ENCODE results near the gene KAZN. TPM values are rescaled to one million over a fixed set of nuclear protein-coding genes. Genes with fewer than 3 reads are reported as not detected.
A peak's percentile ranks its signal among the peaks of the same experiment; 100 is the strongest.
"Not testable (repeated sequence)": the region's sequence is repeated elsewhere in the genome, so short reads cannot be mapped to it uniquely, and the experiment has no call there.

KAZN gene
- total and polyA plus RNA-seq, 4 donors, result 17.8 to 54.0 (median 38.4) TPM

GRCh38 chr1:15130607-15131006 lies 532.1 kb downstream of the KAZN start:
- Histone ChIP-seq H3K36me3 (ENCODE audit: control insufficient read depth, insufficient read depth, low read length) (no peaks in the 10 kb centered on the region), H3K4me3 (ENCODE audit: low read depth, low read length) (no peak overlapping the region), H3K27ac (ENCODE audit: low read depth, low read length) (no peak overlapping the region), H3K4me1 (ENCODE audit: control insufficient read depth, insufficient read depth, low read length) (peaks cover 5% of the 10 kb centered on the region), H3K9me3 (ENCODE audit: control insufficient read depth, insufficient read depth, low read length) (peaks cover 2% of the 10 kb centered on the region), H3K27me3 (ENCODE audit: control insufficient read depth, insufficient read depth, low read length) (no peaks in the 10 kb centered on the region)
- WGBS (ENCODE audit: insufficient coverage), result 88% methylated on average over 3 of the region's 3 CpGs
- DNase-seq (ENCODE audit: low read depth in 4 of 6, low spot score in 6 of 6), result no peak

- H3K4me3 ChIP-seq (ENCODE audit: low read depth, low read length), result no peak overlapping the region
- H3K4me1 ChIP-seq (ENCODE audit: control insufficient read depth, insufficient read depth, low read length), result peaks cover 5% of the 10 kb centered on the region
- H3K27ac ChIP-seq (ENCODE audit: low read depth, low read length), result no peak overlapping the region
- H3K27me3 ChIP-seq (ENCODE audit: control insufficient read depth, insufficient read depth, low read length), result no peaks in the 10 kb centered on the region
- no peak for DNase-seq (ENCODE audit: low read depth in 4 of 6, low spot score in 6 of 6)
- 82% methylated on average over 2 of the region's 2 CpGs for WGBS (ENCODE audit: insufficient coverage)
- H3K36me3 ChIP-seq (ENCODE audit: control insufficient read depth, insufficient read depth, low read length), result no peaks in the 10 kb centered on the region
- H3K9me3 ChIP-seq (ENCODE audit: control insufficient read depth, insufficient read depth, low read length), result peaks cover 2% of the 10 kb centered on the region
Measured at GRCh38 chr1:15132965-15133364, 534.5 kb downstream of the KAZN start.

- WGBS (ENCODE audit: insufficient coverage), result 83% methylated on average over 2 of the region's 2 CpGs
- DNase-seq (ENCODE audit: low read depth in 4 of 6, low spot score in 6 of 6), result no peak
- H3K36me3 ChIP-seq (ENCODE audit: control insufficient read depth, insufficient read depth, low read length), result no peaks in the 10 kb centered on the region
- H3K27ac ChIP-seq (ENCODE audit: low read depth, low read length), result no peak overlapping the region
- no peak overlapping the region for H3K4me3 ChIP-seq (ENCODE audit: low read depth, low read length)
- no peaks in the 10 kb centered on the region for H3K27me3 ChIP-seq (ENCODE audit: control insufficient read depth, insufficient read depth, low read length)
- no peaks in the 10 kb centered on the region for H3K4me1 ChIP-seq (ENCODE audit: control insufficient read depth, insufficient read depth, low read length)
- peaks cover 2% of the 10 kb centered on the region for H3K9me3 ChIP-seq (ENCODE audit: control insufficient read depth, insufficient read depth, low read length)
Measured at GRCh38 chr1:15134285-15134684, 535.8 kb downstream of the KAZN start.

GRCh38 chr1:15135604-15136003 lies 537.1 kb downstream of the KAZN start:
- H3K27me3 ChIP-seq (ENCODE audit: control insufficient read depth, insufficient read depth, low read length); H3K9me3 ChIP-seq (ENCODE audit: control insufficient read depth, insufficient read depth, low read length); H3K4me1 ChIP-seq (ENCODE audit: control insufficient read depth, insufficient read depth, low read length); H3K27ac ChIP-seq (ENCODE audit: low read depth, low read length); DNase-seq (ENCODE audit: low read depth in 4 of 6, low spot score in 6 of 6); H3K36me3 ChIP-seq (ENCODE audit: control insufficient read depth, insufficient read depth, low read length); H3K4me3 ChIP-seq (ENCODE audit: low read depth, low read length): not testable (repeated sequence)
- WGBS (ENCODE audit: insufficient coverage), result 83% methylated on average over 2 of the region's 10 CpGs

GRCh38 chr1:15137809-15138208 lies 539.3 kb downstream of the KAZN start:
- Histone ChIP-seq H3K4me3 (ENCODE audit: low read depth, low read length) (no peak overlapping the region), H3K4me1 (ENCODE audit: control insufficient read depth, insufficient read depth, low read length) (peaks cover 13% of the 10 kb centered on the region), H3K36me3 (ENCODE audit: control insufficient read depth, insufficient read depth, low read length) (no peaks in the 10 kb centered on the region), H3K27me3 (ENCODE audit: control insufficient read depth, insufficient read depth, low read length) (no peaks in the 10 kb centered on the region), H3K27ac (ENCODE audit: low read depth, low read length) (no peak overlapping the region), H3K9me3 (ENCODE audit: control insufficient read depth, insufficient read depth, low read length) (no peaks in the 10 kb centered on the region)
- DNase-seq (ENCODE audit: low read depth in 4 of 6, low spot score in 6 of 6), result no peak
- WGBS (ENCODE audit: insufficient coverage), result 78% methylated on average over 6 of the region's 6 CpGs

- 60% methylated on average over 15 of the region's 15 CpGs for WGBS (ENCODE audit: insufficient coverage)
- H3K27ac ChIP-seq (ENCODE audit: low read depth, low read length), result no peak overlapping the region
- H3K9me3 ChIP-seq (ENCODE audit: control insufficient read depth, insufficient read depth, low read length), result no peaks in the 10 kb centered on the region
- H3K27me3 ChIP-seq (ENCODE audit: control insufficient read depth, insufficient read depth, low read length), result no peaks in the 10 kb centered on the region
- H3K4me3 ChIP-seq (ENCODE audit: low read depth, low read length), result no peak overlapping the region
- peak in 1 of 6 donors; percentile 57 for DNase-seq (ENCODE audit: low read depth in 4 of 6, low spot score in 6 of 6)
- no peaks in the 10 kb centered on the region for H3K36me3 ChIP-seq (ENCODE audit: control insufficient read depth, insufficient read depth, low read length)
- peaks cover 13% of the 10 kb centered on the region for H3K4me1 ChIP-seq (ENCODE audit: control insufficient read depth, insufficient read depth, low read length)
Measured at GRCh38 chr1:15139654-15140350, 541.3 kb downstream of the KAZN start.

- no peaks in the 10 kb centered on the region for H3K9me3 ChIP-seq (ENCODE audit: control insufficient read depth, insufficient read depth, low read length)
- no peak overlapping the region for H3K4me3 ChIP-seq (ENCODE audit: low read depth, low read length)
- H3K36me3 ChIP-seq (ENCODE audit: control insufficient read depth, insufficient read depth, low read length), result no peaks in the 10 kb centered on the region
- peak in 2 of 6 donors; percentile 42 to 84 for DNase-seq (ENCODE audit: low read depth in 4 of 6, low spot score in 6 of 6)
- WGBS (ENCODE audit: insufficient coverage), result 17% methylated on average over 5 of the region's 6 CpGs
- peaks cover 18% of the 10 kb centered on the region for H3K4me1 ChIP-seq (ENCODE audit: control insufficient read depth, insufficient read depth, low read length)
- no peaks in the 10 kb centered on the region for H3K27me3 ChIP-seq (ENCODE audit: control insufficient read depth, insufficient read depth, low read length)
- H3K27ac ChIP-seq (ENCODE audit: low read depth, low read length), result no peak overlapping the region
Measured at GRCh38 chr1:15141935-15142539, 543.6 kb downstream of the KAZN start.

GRCh38 chr1:15145327-15145726 lies 546.8 kb downstream of the KAZN start:
- H3K4me3 ChIP-seq (ENCODE audit: low read depth, low read length), result no peak overlapping the region
- WGBS (ENCODE audit: insufficient coverage), result no CpG with 5 or more reads among the region's 2 CpGs
- no peaks in the 10 kb centered on the region for H3K9me3 ChIP-seq (ENCODE audit: control insufficient read depth, insufficient read depth, low read length)
- H3K36me3 ChIP-seq (ENCODE audit: control insufficient read depth, insufficient read depth, low read length), result no peaks in the 10 kb centered on the region
- peaks cover 12% of the 10 kb centered on the region for H3K4me1 ChIP-seq (ENCODE audit: control insufficient read depth, insufficient read depth, low read length)
- H3K27me3 ChIP-seq (ENCODE audit: control insufficient read depth, insufficient read depth, low read length), result no peaks in the 10 kb centered on the region
- no peak overlapping the region for H3K27ac ChIP-seq (ENCODE audit: low read depth, low read length)
- no peak for DNase-seq (ENCODE audit: low read depth in 4 of 6, low spot score in 6 of 6)

- Histone ChIP-seq H3K36me3 (ENCODE audit: control insufficient read depth, insufficient read depth, low read length) (no peaks in the 10 kb centered on the region), H3K27me3 (ENCODE audit: control insufficient read depth, insufficient read depth, low read length) (no peaks in the 10 kb centered on the region), H3K4me3 (ENCODE audit: low read depth, low read length) (no peak overlapping the region), H3K27ac (ENCODE audit: low read depth, low read length) (no peak overlapping the region), H3K4me1 (ENCODE audit: control insufficient read depth, insufficient read depth, low read length) (peaks cover 12% of the 10 kb centered on the region), H3K9me3 (ENCODE audit: control insufficient read depth, insufficient read depth, low read length) (no peaks in the 10 kb centered on the region)
- 46% methylated on average over 2 of the region's 4 CpGs for WGBS (ENCODE audit: insufficient coverage)
- DNase-seq (ENCODE audit: low read depth in 4 of 6, low spot score in 6 of 6), result no peak
Measured at GRCh38 chr1:15146142-15146680, 547.7 kb downstream of the KAZN start.

GRCh38 chr1:15146971-15147376 lies 548.5 kb downstream of the KAZN start:
- H3K27me3 ChIP-seq (ENCODE audit: control insufficient read depth, insufficient read depth, low read length), result no peaks in the 10 kb centered on the region
- H3K27ac ChIP-seq (ENCODE audit: low read depth, low read length), result no peak overlapping the region
- H3K36me3 ChIP-seq (ENCODE audit: control insufficient read depth, insufficient read depth, low read length), result no peaks in the 10 kb centered on the region
- H3K4me3 ChIP-seq (ENCODE audit: low read depth, low read length), result no peak overlapping the region
- H3K9me3 ChIP-seq (ENCODE audit: control insufficient read depth, insufficient read depth, low read length), result no peaks in the 10 kb centered on the region
- peak in 1 of 6 donors; percentile 42 for DNase-seq (ENCODE audit: low read depth in 4 of 6, low spot score in 6 of 6)
- peaks cover 5% of the 10 kb centered on the region for H3K4me1 ChIP-seq (ENCODE audit: control insufficient read depth, insufficient read depth, low read length)
- 83% methylated on average over 1 of the region's 4 CpGs for WGBS (ENCODE audit: insufficient coverage)

Measured in spinal cord (tissue), 10 donors.